GM18498 (cell line): ENCODE data around the gene NDE1.

Experiments used
- ATAC-seq: cut with Tn5 transposase; IDR thresholded peaks from one replicate; pipeline ENCODE4 v1.9.1; 2021; ENCODE audit warnings: mild to moderate bottlenecking, moderate library complexity; ENCODE audit not compliant: unreplicated experiment

The NDE1 gene

DNA sequence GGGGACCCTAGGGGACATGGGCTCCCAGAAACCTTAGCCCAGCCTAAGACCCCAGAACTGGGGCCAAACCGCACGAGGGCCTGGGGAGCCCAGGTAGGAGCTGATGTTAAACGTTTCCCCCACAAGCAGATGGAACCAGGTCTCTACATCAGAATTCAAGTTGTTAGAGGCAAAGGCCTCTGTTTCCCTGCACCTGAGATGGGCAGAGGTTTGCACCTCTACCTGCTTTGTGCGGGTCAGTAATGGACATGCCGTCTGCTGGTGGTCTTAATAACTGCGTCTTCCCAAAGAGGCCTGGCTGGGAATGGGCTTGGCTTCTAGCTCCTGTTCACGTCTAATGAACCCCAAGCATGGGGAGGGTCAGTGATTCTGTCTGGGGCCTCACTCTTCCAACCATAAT is 79.1 kb downstream of the NDE1 start:
- ATAC-seq, result no peak

DNA sequence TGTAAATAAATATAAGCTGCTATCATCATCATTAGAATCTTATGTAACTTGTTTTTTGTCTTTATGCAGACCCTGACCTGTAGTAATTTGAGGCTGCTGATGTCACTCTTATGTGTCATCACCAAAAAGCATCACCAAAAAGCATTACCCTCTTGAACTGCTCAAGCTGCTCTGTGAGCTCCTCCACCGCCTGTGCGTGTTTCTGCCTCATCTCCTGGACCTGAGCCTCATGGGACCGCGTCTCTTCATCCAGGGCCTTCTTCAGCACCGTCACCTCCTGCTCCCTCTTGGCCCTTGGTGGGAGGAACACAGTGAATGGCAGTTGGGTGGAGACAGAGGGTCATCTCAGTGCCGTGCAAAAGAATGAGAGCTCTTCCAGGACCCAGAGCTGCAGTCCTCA is 82.4 kb downstream of the NDE1 start:
- ATAC-seq, result no peak

DNA sequence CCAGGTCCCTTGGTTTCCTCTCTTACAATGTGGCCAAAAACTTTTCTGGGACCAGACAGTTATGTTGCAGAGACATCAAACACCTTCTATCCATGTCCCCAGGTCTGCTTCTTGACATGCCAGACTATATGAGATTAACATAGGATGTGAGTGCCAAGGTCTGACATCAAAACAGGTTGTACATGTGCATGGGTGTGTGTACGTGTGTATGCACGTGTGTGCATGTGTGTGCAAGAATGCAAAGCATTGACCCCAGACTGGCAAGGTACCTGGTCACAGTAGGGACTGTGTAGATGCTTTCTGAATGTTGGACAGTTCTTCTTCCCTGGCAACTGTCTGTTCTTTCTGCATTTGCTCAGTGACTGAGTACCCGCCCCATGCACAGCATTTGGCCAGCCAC is 85.6 kb downstream of the NDE1 start:
- ATAC-seq, result no peak

DNA sequence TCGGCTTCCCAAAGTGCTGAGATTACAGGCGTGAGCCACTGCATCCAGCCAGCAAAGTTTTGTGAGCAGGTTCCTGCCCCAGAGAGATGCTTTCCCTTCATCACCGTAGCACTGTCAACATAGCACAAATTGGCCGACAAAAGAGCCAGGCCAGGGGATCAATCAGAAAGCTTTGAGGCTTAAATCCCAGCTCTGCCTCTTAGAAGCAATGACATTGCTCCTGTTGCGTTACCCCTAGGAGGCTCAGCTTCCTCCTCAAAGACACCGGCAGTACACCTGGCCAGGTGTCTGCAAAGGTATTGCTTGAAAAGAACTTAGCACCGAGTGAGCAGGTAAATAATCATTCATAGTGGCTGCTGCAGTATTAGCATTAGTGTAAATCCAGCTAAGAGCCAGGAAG is 86.5 kb downstream of the NDE1 start:
- no peak for ATAC-seq

DNA sequence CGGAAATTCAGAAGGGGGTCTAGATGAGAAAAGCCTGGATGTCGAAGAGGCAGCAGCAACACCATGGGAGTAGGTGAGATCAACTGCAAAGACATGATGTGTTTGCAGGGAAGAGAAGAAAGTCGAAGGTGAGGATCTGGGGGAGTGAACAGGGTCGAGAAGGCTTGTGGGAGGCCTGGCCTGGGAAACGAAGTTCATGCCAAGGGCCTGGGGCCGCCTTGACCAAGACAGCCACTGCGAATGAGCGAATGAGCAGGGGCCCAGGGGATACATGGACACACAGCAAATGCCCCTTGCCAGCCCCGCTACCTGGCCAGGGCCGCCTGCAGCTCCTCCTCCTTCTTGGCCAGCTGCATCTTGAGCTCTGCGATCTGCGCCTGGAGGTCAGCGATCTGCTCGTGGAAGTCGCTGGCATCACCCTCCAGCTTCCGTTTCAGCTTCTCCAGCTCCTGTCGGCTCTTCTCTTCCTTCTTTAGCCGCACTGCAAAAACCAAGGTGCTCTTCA is 87.1 kb downstream of the NDE1 start:
- no peak for ATAC-seq

DNA sequence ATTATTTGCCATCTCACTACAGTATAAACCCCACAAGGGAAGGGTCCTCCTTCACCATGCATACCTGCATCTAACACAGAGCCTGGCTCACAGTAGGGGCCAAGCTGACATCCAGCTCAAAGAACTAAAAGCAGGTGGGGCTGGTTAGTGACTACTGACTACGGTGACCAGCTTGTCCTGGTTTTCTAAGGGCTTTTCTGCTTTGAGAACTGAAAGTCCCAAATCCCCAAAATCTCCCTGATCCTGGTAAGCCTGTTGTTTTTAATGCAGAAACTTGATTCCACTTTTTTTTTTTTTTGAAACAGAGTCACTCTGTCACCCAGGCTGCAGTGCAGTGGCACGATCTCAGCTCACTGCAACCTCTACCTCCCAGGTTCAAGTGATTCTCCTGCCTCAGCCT is 89.4 kb downstream of the NDE1 start:
- no peak for ATAC-seq

DNA sequence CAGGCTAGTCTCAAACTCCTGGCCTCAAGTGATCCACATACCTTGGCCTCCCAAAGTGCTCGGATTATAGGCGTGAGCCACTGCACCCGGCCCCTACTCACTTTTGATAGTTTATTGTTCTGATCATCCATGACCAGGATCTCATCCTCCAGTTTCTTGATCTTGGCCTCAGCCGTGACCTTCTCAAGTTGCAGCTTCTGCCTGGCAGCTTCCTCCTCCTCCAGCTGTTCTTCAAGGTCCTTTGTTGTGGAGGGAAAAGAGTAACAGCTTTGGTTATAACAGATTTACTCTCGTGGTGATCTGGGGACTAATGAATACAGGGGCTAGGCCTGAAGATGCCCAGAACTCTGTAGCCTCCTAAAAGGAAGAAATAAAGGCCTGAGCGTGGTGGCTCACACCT is 89.9 kb downstream of the NDE1 start:
- no peak for ATAC-seq

DNA sequence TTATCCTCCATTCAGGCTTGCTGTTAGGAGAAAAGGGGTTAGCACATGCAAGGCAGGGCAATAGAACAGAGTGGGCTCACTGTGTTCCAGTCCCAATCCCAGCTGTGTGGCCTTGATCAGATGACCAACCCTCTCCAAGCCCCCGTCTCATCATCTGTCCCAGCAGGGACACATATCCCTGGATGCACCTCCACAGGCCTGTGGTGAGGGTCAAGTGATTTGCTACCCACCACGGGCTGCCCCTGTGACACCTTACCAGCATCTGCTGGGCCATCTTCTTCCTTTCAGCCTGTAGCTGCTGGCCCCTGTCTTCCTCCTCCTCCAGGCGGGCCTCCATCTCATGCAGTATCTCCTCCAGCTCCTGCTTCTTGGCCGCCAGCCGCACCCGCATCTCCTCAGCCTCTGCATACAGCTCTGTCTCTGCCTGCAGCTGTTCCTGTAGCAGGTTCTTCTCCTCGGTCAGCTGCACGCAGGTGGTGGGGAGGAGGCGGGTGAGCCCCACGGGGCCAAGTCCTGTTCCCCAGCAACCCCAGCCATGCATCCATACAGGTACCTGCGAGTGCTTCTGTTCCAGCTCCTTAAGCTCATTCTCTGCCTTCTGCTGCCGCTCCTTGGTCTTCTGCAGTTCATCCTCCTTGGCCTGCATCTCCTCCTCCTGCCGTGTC is 91.3 kb downstream of the NDE1 start:
- ATAC-seq, result no peak

DNA sequence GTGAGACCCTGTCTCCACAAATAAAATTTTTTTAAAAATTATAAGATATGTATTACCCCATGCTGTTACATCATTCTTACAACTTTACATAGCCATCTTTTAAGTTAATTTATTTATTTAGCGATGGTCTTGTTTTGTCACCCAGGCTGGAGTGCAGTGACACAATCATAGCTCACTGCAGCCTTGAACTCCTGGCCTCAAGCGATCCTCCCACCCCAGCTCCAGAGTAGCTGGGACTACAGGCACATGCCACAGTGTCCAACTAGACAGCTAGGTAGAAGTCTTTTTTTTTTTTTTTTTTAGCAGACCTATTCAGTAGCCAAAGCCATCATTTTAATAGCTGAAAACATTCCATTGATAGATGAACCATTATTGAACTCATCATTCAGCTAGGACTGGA is 92.7 kb downstream of the NDE1 start:
- no peak for ATAC-seq

DNA sequence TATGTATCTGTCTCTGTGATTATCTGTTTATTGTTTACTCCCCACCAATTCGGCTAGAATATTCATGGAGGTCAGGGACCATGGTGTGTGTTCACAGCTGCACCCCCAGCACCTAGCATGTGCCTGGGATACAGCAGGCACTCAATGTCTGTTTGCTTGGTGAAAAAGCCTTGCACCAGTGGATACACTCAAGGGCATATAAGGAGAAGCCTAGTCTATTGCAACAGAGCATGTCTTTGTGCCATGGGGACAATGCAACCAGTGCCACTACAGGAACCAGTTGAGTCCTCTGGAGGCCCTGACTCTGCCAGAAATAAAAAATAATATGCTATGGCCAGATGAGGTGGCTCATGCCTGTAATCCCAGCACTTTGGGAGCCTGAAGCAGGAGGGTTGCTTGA is 93.6 kb downstream of the NDE1 start:
- ATAC-seq, result no peak

DNA sequence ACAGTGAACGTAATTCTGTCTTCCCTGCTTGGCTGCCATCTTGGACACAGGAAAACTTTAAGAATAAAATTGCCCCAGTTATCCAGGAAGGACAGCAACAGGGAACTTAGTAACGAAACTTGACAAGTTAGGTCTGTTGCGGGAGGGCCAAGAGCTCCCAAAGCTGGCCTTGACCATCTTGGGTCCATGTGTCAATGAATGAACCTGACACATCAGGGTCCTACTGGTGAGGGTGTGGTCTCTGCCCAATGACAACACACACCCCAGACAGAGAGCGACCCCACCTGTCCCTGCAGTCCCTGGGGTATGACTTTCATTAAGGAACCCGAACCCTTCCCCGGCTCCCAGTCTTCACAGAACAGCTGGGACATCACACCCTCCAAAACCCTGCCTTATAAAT is 96.3 kb downstream of the NDE1 start:
- no peak for ATAC-seq

DNA sequence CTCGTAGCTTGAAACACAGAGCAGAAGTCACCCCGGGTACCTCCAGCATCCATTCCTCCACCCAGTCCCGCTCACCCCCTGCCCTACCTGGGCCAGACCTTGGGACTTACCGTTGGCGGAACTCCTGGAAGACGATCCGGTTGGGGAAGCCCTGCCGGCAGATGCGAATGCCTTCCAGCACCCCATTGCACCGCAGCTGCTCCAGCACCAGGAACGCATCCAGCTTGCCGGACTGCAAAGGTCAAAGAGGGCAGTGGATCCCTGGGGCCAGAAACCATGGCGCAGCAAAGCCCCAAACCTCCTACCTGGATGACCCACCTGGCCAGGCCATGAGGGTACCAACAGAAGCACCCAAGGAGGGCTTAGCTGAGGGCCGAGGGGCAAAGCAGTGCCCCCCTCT is 97.9 kb downstream of the NDE1 start:
- no peak for ATAC-seq

DNA sequence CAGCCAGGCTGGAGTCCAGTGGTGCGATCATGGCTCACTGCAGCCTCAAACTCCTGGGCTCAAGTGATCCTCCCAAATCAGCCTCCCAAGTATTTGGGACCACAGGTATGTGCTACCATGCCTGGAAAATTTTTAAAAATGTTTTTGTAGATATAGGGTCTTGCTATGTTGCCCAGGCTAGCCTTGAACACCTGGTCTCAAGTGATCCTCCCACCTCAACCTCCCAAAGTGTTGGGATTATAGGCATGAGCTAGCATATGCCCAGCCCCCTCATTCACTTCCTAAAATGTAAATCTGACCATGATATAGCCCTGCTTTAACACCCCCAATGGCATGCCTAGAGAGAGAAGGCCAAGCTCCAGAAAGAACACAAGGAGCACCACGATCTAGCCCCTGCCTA is 98.6 kb downstream of the NDE1 start:
- ATAC-seq, result no peak

DNA sequence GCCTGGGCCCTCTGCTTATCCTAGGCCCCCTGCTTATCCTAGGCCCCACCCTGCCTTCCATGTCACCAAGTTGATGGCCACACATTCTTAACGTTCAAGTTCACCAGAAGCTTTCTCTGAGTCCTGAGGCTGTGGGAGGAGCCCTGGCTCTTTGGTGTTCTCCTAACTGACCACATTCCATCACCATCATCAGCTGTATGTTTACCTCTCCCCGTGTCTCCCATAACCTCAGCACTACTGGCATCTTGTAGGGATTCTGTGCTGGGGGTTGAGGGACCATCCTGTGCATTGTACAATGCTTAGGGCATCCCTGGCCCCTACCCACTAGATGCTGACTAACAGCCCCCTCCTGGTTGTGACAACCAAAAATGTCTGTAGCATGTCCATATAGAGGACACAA is 99.3 kb downstream of the NDE1 start:
- ATAC-seq, result no peak

DNA sequence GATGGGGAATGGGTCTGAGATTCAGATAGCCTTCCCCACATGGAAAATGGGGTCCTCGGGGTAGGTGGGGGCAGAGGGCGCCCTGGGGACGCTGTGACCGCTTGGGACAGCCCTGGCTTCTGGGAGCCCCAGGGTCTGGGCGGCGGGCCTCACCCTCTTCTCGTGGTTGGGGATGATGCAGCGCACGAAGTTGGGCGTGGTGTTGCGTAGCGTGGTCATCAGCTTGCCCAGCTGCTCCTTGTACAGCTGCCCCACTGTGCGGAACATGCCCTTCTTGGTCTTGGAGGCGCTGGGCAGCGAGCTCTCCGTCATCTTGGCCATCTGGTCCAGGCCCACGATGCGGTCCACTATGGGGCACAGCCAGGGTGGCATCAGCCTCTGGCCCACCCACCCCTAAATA is 99.9 kb downstream of the NDE1 start:
- ATAC-seq, result no peak

DNA sequence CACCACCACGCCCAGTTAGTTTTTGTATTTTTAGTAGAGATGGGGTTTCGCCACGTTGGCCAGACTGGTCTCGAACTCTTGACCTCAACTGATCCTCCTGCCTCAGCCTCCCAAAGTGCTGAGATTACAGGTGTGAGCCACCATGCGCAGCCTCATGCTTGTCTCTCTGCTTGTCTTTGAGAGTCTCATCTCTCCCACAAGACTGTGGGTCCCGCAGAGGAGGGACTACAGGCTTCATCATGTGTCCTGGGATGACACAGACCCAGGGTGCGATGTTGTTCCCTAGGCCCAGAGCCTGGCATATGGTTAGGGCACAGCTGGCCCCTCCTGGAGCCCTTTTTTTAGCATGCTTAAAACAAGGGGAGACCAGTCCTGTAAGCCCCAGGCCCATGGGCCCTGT is 101.9 kb downstream of the NDE1 start:
- ATAC-seq, result no peak

DNA sequence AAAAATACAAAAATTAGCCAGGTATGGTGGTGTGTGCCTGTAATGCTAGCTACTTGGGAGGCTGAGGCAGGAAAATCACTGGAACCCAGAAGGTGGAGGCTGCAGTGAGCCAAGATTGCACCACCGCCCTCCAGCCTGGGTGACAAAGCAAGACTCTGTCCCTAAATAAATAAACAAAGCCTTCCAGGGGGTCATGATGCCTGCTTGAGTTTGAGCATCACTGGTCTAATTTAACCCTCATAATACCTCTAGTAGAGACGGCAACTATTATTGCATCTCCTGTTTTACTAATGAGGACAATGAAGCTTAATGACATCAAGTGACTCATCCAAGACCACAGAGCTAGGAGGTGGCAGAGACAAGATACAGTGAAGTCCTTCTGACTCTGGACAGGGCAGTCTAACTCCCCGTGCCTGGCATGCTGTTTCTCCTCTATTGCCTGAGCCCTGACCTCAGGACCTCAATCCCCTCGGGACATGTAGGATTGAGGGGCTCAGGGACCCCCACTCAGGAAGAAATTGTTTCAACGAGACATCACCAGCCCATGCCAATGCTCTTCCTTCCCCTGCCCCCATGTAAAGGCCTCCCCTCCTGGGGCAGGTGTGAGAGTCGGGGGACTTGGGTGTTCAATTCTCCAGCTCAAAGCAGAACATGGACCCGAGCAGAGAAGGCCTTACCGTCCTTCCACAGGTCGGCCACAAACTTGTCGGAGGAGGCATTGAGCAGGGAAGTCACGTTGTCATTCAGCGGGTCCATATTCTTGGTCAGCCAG is 102.9 kb downstream of the NDE1 start:
- ATAC-seq, result no peak

DNA sequence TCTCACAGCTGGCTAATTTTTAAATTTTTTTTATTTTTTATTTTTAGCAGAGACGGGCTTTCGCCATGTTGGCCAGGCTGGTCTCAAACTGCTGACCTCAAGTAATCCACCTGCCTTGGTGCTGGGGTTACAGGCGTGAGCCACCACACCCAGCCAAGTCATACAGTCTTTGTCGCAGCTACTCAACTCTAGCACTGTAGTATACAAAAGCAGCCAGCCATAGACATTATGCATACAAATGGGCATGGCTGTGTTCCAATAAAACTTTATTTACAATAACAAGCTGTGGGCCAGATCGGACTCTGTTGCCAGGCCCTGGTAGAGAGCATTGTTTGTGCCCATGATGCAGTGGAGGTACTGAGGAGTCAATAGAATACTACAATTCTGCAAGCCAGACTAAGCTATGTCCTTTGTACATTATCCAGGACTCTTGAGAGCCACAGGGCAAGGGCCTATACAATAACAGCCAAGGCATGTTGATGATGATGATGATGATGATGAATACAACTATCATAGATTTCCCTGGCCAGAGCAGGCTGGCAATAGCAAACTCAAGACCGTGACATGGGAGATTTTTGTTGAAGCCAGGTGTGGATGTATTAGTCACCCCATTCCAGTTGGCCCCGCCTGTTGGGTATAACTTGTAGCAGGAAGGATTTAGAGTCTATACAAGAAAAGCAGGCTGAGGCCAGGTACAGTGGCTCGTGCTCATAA is 104.9 kb downstream of the NDE1 start:
- ATAC-seq, result no peak

DNA sequence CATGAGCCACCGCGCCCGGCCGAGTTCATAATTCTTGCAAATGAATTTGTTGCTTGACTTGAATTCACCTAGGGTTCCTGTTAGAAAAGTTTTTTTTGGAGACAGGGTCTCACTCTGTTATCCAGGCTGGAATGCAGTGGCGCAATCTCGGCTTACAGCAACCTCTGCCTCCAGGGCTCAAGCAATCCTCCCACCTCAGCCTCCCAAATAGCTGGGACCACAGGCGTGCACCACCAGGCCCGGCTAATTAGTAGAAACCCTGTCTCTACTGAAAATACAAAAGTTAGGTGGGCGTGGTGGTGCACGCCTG is 107.0 kb downstream of the NDE1 start:
- ATAC-seq, result no peak

DNA sequence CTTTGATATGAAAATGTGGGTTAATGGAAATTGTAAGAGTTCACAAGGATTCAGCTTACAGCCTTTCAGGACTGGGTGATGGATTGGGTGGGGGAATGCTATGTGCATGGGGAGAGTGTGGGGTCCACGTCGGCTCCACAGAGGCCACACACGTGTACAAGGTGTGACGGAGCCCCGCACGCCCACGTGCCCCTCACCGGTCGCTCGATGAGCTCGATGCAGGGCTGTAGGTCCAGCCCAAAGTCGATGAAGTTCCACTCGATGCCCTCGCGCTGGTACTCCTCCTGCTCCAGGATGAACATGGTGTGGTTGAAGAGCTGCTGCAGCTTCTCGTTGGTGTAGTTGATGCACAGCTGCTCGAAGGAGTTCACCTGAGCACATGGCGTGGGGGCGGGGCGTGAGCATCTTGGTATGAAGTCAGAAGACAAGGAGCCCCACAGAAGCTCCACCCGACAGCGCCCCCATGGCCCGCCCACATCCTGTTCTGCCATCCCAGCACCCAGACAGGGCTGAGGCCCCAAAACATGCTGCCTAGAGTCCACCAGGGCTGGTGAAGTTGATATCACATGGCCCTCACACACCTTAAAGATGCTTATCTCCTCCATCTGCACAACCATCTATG is 107.7 kb downstream of the NDE1 start:
- no peak for ATAC-seq

DNA sequence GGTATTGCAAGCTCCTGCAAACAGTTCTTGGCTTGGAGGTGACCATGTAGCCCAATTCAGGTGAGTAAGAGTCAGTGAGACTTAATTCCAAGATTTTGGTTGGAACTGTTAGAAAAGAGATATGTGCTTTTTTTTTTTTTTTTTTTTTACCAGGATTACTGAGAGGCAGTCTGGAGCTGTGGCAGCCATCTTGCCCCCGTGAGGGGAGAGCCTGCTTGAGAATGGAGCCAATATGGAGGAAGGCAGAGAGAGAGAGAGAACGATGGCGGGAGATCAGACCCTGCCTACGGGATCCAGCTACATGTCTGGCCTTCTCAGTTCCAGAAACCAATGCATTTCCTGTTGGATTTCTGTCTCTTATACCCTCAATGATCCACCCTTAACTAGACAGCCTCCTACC is 109.0 kb downstream of the NDE1 start:
- ATAC-seq, result no peak

DNA sequence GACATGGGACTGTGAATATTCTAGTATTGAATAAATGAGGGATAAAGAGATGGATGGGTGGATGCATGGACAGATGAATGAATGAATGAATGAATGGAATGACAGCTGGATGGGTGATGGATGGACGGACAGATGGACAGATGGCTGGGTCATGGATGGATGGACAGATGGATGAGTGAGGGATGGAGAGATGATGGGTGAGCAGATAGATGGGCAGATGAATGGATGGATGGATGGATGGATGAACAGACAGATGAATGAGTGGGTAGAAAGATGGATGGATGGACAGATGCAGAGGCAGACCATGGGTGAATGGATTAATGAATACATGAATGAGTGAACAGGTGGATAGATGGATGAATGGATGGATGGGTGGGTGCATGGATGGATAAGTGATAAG is 110.1 kb downstream of the NDE1 start:
- no peak for ATAC-seq
